ENCODE data around the gene ZFP3.

ZFP3 gene

DNA sequence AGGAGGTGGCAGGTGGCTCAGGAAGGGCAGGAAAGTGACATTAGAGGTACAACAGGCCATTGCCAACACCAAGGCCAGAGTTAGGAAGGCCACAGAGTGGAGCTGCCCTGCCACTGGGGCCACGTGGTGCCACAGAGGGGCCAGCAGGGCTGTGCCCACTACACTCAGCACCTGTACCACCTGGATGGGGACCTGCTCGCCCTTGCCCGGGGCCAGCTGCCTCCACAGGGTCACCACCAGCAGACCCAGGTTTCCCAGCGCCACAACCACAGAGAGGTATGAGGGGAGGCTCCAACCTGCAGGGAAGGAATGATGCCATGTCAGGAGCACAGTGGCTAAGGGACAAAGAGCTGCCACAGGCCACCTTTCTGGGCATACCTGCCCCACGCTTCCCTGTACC, 44.2 kb upstream of the ZFP3 start:
- Histone ChIP-seq H3K4me1 (peaks cover 0 to 15% (median 6%) of the 10 kb centered on the region in 4 donors), H3K4me3 (no peak overlapping the region), H3K27ac (no peak overlapping the region), H3K9me3 (no peaks in the 10 kb centered on the region), H3K27me3 (peaks cover 0 to 19% of the 10 kb centered on the region in 2 donors), H3K36me3 (no peaks in the 10 kb centered on the region)
- TF ChIP-seq CTCF (IDR thresholded peaks at IDR 0.05) = no peak
- no peak for DNase-seq
- intact Hi-C loops (cut with DNase I; ENCODE audit: low total_unique reads) = no loop called here

DNA sequence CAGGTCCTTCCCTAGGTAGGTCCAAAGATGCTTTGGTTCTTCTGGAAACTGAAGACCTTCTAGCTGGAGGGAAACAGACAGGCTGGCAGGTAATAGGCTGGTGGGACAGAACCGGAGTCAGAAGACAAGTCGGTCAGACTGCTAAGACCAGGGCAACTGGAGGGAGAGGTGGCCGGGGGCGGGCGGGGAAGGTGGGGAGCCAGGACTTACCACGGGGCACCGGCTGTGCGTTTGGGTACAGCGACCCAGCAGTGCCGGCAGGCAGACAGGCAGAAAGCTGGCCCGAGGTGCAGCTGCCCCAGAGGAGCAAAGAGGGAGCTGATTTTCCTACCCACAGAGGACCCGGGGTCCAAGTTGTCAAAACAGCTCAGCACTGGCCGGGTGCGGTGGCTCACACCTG, 43.6 kb upstream of the ZFP3 start:
- intact Hi-C loops (cut with DNase I; ENCODE audit: low total_unique reads) = no loop called here
- Histone ChIP-seq H3K27me3 (peaks cover 0 to 19% of the 10 kb centered on the region in 2 donors), H3K36me3 (no peaks in the 10 kb centered on the region), H3K9me3 (no peaks in the 10 kb centered on the region), H3K4me1 (peaks cover 0 to 15% (median 6%) of the 10 kb centered on the region in 4 donors), H3K4me3 (no peak overlapping the region), H3K27ac (no peak overlapping the region)
- no peak for TF ChIP-seq CTCF (IDR thresholded peaks at IDR 0.05)
- no peak for DNase-seq

DNA sequence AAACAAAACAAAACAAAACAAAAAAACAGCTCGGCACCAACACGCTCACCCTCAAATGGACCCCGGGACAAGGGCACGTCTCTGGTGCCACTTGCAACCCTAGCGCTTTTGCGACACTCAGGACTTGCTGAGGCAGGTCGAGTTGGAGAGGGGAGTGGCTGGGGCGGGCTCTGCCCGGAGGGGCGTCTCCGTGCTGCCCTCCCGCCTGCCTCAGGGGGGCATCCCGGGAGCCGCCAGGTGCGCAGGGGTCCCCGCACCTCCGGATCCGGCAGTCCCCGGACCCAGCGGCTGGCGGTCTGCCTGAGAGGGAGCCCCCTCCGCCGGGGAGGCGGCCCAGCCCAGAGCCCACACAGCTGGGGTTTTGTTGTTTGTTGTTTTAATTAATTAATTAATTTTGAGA, 43.0 kb upstream of the ZFP3 start, which contains the start of gene SLC52A1:
Gene SLC52A1, minus strand, starts transcription at position 112 of the 400 bp plus-strand sequence. CDS start 820 bp downstream, outside the sequence.
- Histone ChIP-seq H3K4me1 (peaks cover 0 to 15% (median 6%) of the 10 kb centered on the region in 4 donors), H3K27ac (no peak within 1 kb of the TSS), H3K9me3 (no peaks in the 10 kb centered on the region), H3K36me3 (no peaks in the 10 kb centered on the region), H3K4me3 (no peak within 1 kb of the TSS), H3K27me3 (peaks cover 0 to 19% of the 10 kb centered on the region in 2 donors)
- intact Hi-C loops (cut with DNase I; ENCODE audit: low total_unique reads) = no loop called here
- TF ChIP-seq CTCF (IDR thresholded peaks at IDR 0.05) = no peak
- no peak for DNase-seq

DNA sequence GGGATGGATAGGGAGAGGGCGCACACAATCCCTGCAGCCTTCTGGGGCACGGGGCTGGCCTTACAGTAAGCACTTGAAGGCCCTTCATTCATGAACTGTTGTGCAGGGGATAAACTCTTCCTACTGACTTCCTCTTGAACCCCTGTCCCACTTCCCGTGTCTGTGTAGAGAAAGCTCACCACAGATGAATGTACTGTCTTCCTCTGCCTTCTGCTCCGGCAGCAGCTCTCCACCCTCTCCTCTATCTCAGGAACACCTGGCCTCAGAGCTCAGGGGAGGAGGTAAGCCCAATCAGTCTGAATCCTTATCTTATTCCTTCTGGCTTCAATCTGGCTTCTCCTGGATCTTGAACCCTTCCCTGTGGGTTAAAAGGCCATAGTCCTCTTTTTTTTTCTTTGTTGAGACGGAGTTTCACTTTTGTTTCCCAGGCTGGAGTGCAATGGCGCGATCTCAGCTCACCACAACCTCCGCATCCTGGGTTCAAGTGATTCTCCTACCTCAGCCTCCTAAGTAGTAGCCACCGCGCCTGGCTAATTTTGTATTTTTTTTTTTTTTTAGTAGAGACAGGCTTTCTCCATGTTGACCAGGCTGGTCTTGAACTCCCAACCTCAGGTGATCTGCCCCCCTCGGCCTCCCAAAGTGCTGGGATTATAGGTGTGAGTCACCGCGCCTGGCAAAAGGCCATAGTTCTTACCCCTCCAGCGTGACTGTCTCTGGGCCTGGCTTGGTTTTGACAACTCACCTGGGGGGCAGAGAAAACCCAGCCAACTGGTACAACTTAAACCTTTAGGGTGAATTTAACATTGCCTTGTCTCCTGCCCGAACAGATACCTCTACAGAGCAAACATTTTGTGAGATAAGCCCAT, 35.9 kb upstream of the ZFP3 start:
- no peak for TF ChIP-seq CTCF (IDR thresholded peaks at IDR 0.05)
- no peaks in the 10 kb centered on the region for H3K36me3 ChIP-seq
- no peak overlapping the region for H3K27ac ChIP-seq
- DNase-seq = no peak
- H3K4me1 ChIP-seq = no peaks in the 10 kb centered on the region
- no peaks in the 10 kb centered on the region for H3K27me3 ChIP-seq
- intact Hi-C loops (cut with DNase I; ENCODE audit: low total_unique reads) = no loop called here
- H3K4me3 ChIP-seq = no peak overlapping the region
- no peaks in the 10 kb centered on the region for H3K9me3 ChIP-seq

DNA sequence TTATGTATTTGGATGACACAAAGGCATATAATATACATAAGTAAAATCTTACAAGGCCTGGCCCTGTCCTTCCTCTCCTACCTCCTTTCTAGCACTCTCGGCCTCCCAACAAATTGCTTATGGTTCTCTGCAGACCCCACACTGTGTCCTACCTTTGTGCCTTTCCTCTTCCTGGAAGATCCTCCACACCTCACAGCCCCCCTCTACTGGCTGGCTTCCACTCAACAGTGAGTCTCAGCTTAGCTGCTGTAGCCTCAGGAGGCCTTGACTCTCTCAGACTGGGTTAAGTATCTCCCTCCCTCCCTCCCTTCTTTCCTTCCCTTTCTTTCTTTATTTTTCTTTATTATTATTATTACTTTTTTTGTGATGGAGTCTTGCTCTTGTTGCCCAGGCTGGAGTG, 34.7 kb upstream of the ZFP3 start:
- Histone ChIP-seq H3K27me3 (no peaks in the 10 kb centered on the region), H3K27ac (no peak overlapping the region), H3K36me3 (no peaks in the 10 kb centered on the region), H3K9me3 (no peaks in the 10 kb centered on the region), H3K4me3 (no peak overlapping the region), H3K4me1 (no peaks in the 10 kb centered on the region)
- DNase-seq = no peak
- no peak for TF ChIP-seq CTCF (IDR thresholded peaks at IDR 0.05)
- intact Hi-C loops (cut with DNase I; ENCODE audit: low total_unique reads) = no loop called here

Measured in tibial artery (tissue), 4 donors.